Breast epithelium (tissue), 4 donors: ENCODE results near the gene SLC28A3. TPM values are rescaled to one million over a fixed set of nuclear protein-coding genes. Genes with fewer than 3 reads are reported as not detected.

Experiments
- DNase-seq, 2 donors: peaks; one replicate each; pipeline ENCODE4 v3.0.0-alpha.2; 2019; ENCODE audit warnings: low spot score in 2 of 2
- H3K27ac ChIP-seq, 2 donors: fragments of 200-600 bp; sonication (generic) in 1 of 2; one replicate each; pipeline ENCODE4 v1.5.1; 2016 to 2019; ENCODE audit warnings: mild to moderate bottlenecking in 1 of 2
- H3K27me3 ChIP-seq, 2 donors: fragments of 200-600 bp; sonication (generic) in 1 of 2; one replicate each; pipeline versions ENCODE4 v1.5.1 to v1.6.0; 2017 to 2019; ENCODE audit warnings: control low read depth in 1 of 2, mild to moderate bottlenecking in 1 of 2
- H3K36me3 ChIP-seq: fragments of 200-600 bp; one replicate; pipeline ENCODE4 v1.5.1; 2019
- H3K4me1 ChIP-seq, 2 donors: fragments of 200-600 bp; sonication (generic); one replicate each; pipeline ENCODE4 v1.5.1; 2016 to 2019; ENCODE audit warnings: control low read depth in 1 of 2
- H3K4me3 ChIP-seq, 3 donors: fragments of 200-600 bp; sonication (generic); 1 replicate in 2 of 3; 2 replicates in 1 of 3; pipeline ENCODE4 v1.5.1; 2016 to 2019; ENCODE audit warnings: mild to moderate bottlenecking in 3 of 3, moderate library complexity in 2 of 3
- H3K9me3 ChIP-seq, 2 donors: fragments of 200-600 bp; sonication (generic) in 1 of 2; one replicate each; pipeline ENCODE4 v1.5.1; 2016 to 2019; ENCODE audit warnings: control low read depth in 1 of 2
- POLR2A ChIP-seq: fragments of 450-650 bp; IDR thresholded peaks from one replicate; pipeline ENCODE4 v1.6.1; 2016; ENCODE audit warnings: antibody characterized with exemption, mild to moderate bottlenecking, moderate library complexity
- POLR2AphosphoS5 ChIP-seq, 3 donors: sonication (generic); formaldehyde crosslinking; IDR thresholded peaks; one replicate each; pipeline ENCODE4 v1.6.1; 2017; ENCODE audit warnings: antibody characterized with exemption in 3 of 3
- intact Hi-C: fragments of 100-400 bp; cut with DNase I; formaldehyde crosslinking; loops from one replicate; pipeline ENCODE4 v1.15.1; 2023; ENCODE audit warnings: low total_unique reads
- total RNA-seq, 3 donors: library from RNA; depleted of rRNA; stranded (reverse); fragments of >200 nt; gene quantifications; one replicate each; pipeline ENCODE4 v1.1.0, GENCODE V29; 2016
- TF ChIP-seq, protein P1 (sequence below), 3 donors: fragments of 450-650 bp; IDR thresholded peaks; one replicate each; pipeline ENCODE4 v1.5.1; 2016 to 2017; ENCODE audit warnings: antibody characterized with exemption in 3 of 3, mild to moderate bottlenecking in 3 of 3, moderate library complexity in 3 of 3

Gene SLC28A3
- total RNA-seq, 3 donors from 2014 or later, result 0.16 to 52.7 (median 10.5) TPM

DNA sequence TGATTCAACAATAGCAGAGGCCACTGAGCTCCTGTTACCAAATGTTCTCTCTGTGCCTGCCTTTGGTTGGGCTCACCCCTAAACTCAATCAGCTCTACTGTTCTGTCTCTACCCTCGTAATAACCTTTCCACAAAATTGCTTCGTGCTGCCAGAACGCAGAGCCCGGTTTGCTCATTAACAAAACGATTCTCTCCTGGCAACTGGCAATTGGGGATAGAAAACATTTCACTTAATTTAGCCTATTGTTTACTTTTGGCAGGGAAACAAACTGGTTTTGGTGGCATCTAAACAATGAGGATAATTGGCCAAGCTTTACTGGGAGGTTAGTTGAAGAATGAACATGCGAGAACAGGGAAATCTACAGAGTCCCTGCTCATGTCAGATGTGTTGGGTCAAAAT, 56.6 kb downstream of the SLC28A3 start:
- no peak overlapping the region for H3K27ac ChIP-seq
- no peaks in the 10 kb centered on the region for H3K27me3 ChIP-seq
- DNase-seq, result peak in 1 of 2 donors; percentile 23
- no peak for TF ChIP-seq POLR2AphosphoS5 (IDR thresholded peaks at IDR 0.05)
- no peak for TF ChIP-seq POLR2A
- TF ChIP-seq, protein P1, sequence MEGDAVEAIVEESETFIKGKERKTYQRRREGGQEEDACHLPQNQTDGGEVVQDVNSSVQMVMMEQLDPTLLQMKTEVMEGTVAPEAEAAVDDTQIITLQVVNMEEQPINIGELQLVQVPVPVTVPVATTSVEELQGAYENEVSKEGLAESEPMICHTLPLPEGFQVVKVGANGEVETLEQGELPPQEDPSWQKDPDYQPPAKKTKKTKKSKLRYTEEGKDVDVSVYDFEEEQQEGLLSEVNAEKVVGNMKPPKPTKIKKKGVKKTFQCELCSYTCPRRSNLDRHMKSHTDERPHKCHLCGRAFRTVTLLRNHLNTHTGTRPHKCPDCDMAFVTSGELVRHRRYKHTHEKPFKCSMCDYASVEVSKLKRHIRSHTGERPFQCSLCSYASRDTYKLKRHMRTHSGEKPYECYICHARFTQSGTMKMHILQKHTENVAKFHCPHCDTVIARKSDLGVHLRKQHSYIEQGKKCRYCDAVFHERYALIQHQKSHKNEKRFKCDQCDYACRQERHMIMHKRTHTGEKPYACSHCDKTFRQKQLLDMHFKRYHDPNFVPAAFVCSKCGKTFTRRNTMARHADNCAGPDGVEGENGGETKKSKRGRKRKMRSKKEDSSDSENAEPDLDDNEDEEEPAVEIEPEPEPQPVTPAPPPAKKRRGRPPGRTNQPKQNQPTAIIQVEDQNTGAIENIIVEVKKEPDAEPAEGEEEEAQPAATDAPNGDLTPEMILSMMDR (IDR thresholded peaks at IDR 0.05), result no peak
- intact Hi-C loops, result no loop called here
- H3K9me3 ChIP-seq, result no peaks in the 10 kb centered on the region
- no peak overlapping the region for H3K4me3 ChIP-seq
- H3K4me1 ChIP-seq, result no peaks in the 10 kb centered on the region
- no peaks in the 10 kb centered on the region for H3K36me3 ChIP-seq

- no peaks in the 10 kb centered on the region for H3K9me3 ChIP-seq
- H3K27me3 ChIP-seq, result no peaks in the 10 kb centered on the region
- intact Hi-C loops, result no loop called here
- H3K4me3 ChIP-seq, result no peak overlapping the region
- H3K4me1 ChIP-seq, result no peaks in the 10 kb centered on the region
- no peak for TF ChIP-seq POLR2AphosphoS5 (IDR thresholded peaks at IDR 0.05)
- no peak for DNase-seq
- no peak overlapping the region for H3K27ac ChIP-seq
- H3K36me3 ChIP-seq, result no peaks in the 10 kb centered on the region
These were observed 62.4 kb downstream of the SLC28A3 start for GRCh38 chr9:84278130-84278529.

GRCh38 chr9:84277646-84278045, 62.9 kb downstream of the SLC28A3 start:
- no peaks in the 10 kb centered on the region for H3K4me1 ChIP-seq
- no peaks in the 10 kb centered on the region for H3K27me3 ChIP-seq
- no peaks in the 10 kb centered on the region for H3K36me3 ChIP-seq
- H3K9me3 ChIP-seq, result no peaks in the 10 kb centered on the region
- intact Hi-C loops, result no loop called here
- no peak overlapping the region for H3K27ac ChIP-seq
- DNase-seq, result no peak
- TF ChIP-seq POLR2AphosphoS5 (IDR thresholded peaks at IDR 0.05) (no peak), POLR2A (no peak)
- TF ChIP-seq, protein P1 (IDR thresholded peaks at IDR 0.05), result no peak
- H3K4me3 ChIP-seq, result no peak overlapping the region

DNA sequence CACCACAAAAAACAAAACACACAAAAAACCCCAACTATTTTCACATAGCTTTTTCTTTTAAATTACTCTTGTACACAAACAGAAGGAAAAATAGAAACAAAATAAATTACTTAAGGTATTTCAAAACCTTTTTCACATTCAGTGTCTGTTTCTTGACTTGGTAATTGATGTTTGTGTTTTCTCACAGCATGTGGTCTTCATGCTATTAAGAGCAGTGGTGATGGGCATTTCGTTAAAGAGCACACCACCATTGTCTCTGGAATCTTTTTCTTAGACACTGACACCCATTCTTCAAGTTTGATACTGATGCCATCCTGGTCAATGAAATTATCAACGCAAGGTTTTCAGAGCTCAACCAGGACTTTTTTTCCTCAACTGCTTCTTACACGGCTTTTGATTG, 63.8 kb downstream of the SLC28A3 start:
- H3K4me3 ChIP-seq, result no peak overlapping the region
- no peaks in the 10 kb centered on the region for H3K4me1 ChIP-seq
- H3K9me3 ChIP-seq, result no peaks in the 10 kb centered on the region
- DNase-seq, result no peak
- H3K27ac ChIP-seq, result no peak overlapping the region
- TF ChIP-seq, protein P1 (IDR thresholded peaks at IDR 0.05), result no peak
- TF ChIP-seq POLR2A (no peak), POLR2AphosphoS5 (IDR thresholded peaks at IDR 0.05) (no peak)
- H3K27me3 ChIP-seq, result no peaks in the 10 kb centered on the region
- H3K36me3 ChIP-seq, result no peaks in the 10 kb centered on the region
- intact Hi-C loops, result no loop called here

DNA sequence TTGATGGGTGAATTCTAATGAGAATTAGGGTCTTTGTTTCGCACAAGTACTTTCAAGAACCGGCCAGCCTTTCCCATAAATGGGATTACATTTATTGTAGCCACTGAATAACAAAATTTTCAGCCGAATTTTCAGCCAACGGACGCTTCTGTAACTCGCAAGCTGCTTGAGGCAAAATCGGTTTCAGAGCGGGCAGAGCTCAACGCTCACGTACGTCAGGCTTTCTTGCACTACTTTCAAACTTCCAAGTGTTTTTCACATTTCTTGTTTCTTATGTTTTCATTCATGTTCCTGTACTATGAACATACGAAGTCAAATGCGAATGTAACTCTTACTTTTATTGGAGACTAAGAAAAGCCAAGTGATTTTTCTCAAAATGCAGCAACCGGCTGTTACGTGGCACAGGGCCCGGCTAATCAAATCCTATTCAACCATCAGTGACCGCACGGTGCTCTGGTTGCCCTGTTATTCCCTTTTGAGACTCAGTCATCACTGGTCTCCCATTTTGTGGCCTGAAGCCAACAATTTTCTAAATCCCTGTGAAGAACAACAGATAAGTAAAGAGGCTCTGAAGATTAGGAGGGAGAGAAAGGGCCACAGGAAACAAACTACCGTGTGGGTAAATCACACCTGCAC, 68.5 kb downstream of the SLC28A3 start:
- Histone ChIP-seq H3K36me3 (no peaks in the 10 kb centered on the region), H3K27ac (no peak overlapping the region), H3K4me3 (peak overlapping the region in 2 of 3 donors; percentile 17 to 28), H3K9me3 (no peaks in the 10 kb centered on the region), H3K4me1 (no peaks in the 10 kb centered on the region), H3K27me3 (no peaks in the 10 kb centered on the region)
- intact Hi-C loops, result no loop called here
- TF ChIP-seq POLR2A (no peak), POLR2AphosphoS5 (IDR thresholded peaks at IDR 0.05) (no peak)
- TF ChIP-seq, protein P1 (IDR thresholded peaks at IDR 0.05), result no peak
- no peak for DNase-seq
